Measurements from ENCODE around the gene DDX18. TPM values are rescaled to one million over a fixed set of nuclear protein-coding genes. Genes with fewer than 3 reads are reported as not detected.
"Not testable (repeated sequence)": the region's sequence is repeated elsewhere in the genome, so short reads cannot be mapped to it uniquely, and the experiment has no call there.

The DDX18 gene
- total RNA-seq, 1 experiment from 2014 or later = 76.0 TPM

DNA sequence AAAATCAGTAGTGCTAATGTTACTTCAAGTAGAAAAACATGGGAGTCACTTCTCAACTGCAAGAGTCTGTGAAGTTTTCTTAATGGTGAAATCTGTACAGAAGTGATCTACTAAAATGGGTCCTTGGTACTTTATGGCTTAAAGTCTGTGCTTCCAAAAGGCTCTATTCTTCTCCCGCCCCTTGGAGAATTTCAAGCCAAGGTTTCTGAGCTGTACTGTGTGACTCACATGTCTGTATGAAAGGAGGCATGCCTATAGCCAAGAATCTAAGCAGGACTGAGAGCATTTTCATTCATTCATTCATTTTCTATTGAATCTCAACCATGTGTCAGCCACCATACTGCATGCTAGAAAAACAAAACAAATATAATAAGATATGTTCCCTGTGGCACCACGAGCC is 19.8 kb upstream of the DDX18 start:
- H3K9me3 ChIP-seq (ENCODE audit: insufficient read depth, low read depth) = no peaks in the 10 kb centered on the region
- H3K36me3 ChIP-seq (ENCODE audit: low read depth) = no peaks in the 10 kb centered on the region
- H3K79me2 ChIP-seq (ENCODE audit: low read depth) = no peaks in the 10 kb centered on the region
- no peak overlapping the region for H2AFZ ChIP-seq
- TF ChIP-seq CTCF (conservative IDR thresholded peaks at IDR 0.05) (no peak), EZH2 (IDR thresholded peaks at IDR 0.05; ENCODE audit: low read depth) (no peak)
- BruUV-seq (replicated peaks) = no TSS peak
- H3K27me3 ChIP-seq (ENCODE audit: insufficient read depth, low read depth) = peaks cover 55% of the 10 kb centered on the region
- H3F3A ChIP-seq (ENCODE audit: insufficient read depth, low read depth) = no peaks in the 10 kb centered on the region
- DNase-seq = no peak
- H3K4me3 ChIP-seq = no peak overlapping the region
- H3K27ac ChIP-seq = no peak overlapping the region
- no peaks in the 10 kb centered on the region for H3K9me2 ChIP-seq (ENCODE audit: insufficient read depth)
- H3K4me2 ChIP-seq = no peak overlapping the region
- H3K4me1 ChIP-seq (replicated peaks; ENCODE audit: insufficient read depth) = no peaks in the 10 kb centered on the region
- CTCF ChIA-PET = no interaction called here
- intact Hi-C loops (cut with micrococcal nuclease; ENCODE audit: unreplicated experiment) = no loop called here
- POLR2A ChIA-PET (ENCODE audit: unreplicated experiment) = interaction anchor here (0.5 kb wide), 1 partner anchor 912 kb away, joined by 6 read pairs; no protein-coding TSS in a partner anchor
- no peaks in the 10 kb centered on the region for H4K20me1 ChIP-seq (ENCODE audit: insufficient read depth)

DNA sequence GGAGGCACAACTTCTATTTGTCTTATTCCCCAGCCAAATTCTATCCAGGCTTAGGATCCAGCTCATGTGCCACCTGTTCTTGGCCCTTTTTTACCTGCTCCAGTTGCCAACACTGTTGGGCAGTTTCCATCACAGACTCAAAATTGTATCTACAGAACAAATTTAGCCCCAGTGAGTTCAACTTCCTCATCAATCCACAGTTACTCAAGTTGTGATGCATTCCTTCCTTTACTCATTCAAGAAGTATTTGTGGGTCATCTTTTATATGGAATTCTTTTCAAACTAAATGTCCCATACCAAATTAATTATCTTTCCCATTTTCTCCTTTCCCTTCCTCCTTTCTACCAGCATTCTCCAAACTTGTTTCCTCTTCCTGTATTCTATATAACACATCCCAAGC is 12.7 kb upstream of the DDX18 start:
- Histone ChIP-seq H3K4me3 (no peak overlapping the region), H3K27me3 (ENCODE audit: insufficient read depth, low read depth) (peaks cover 51% of the 10 kb centered on the region), H3K27ac (no peak overlapping the region), H2AFZ (no peak overlapping the region), H3K4me2 (no peak overlapping the region), H3K4me1 (replicated peaks; ENCODE audit: insufficient read depth) (no peaks in the 10 kb centered on the region), H3K36me3 (ENCODE audit: low read depth) (no peaks in the 10 kb centered on the region), H3K79me2 (ENCODE audit: low read depth) (no peaks in the 10 kb centered on the region), H3K9me2 (ENCODE audit: insufficient read depth) (peaks cover 4% of the 10 kb centered on the region; the same call in 1 of the 2 replicates), H3K9me3 (ENCODE audit: insufficient read depth, low read depth) (no peaks in the 10 kb centered on the region), H4K20me1 (ENCODE audit: insufficient read depth) (no peaks in the 10 kb centered on the region), H3F3A (ENCODE audit: insufficient read depth, low read depth) (no peaks in the 10 kb centered on the region)
- no peak for DNase-seq
- CTCF ChIA-PET = no interaction called here
- TF ChIP-seq CTCF (conservative IDR thresholded peaks at IDR 0.05) (no peak), EZH2 (IDR thresholded peaks at IDR 0.05; ENCODE audit: low read depth) (no peak)
- BruUV-seq (replicated peaks) = no TSS peak
- POLR2A ChIA-PET (ENCODE audit: unreplicated experiment) = no interaction called here
- intact Hi-C loops (cut with micrococcal nuclease; ENCODE audit: unreplicated experiment) = no loop called here

GRCh38 chr2:117803644-117804325 is 10.7 kb upstream of the DDX18 start:
- H4K20me1 ChIP-seq (ENCODE audit: insufficient read depth); H3K27ac ChIP-seq; CTCF ChIA-PET; H3K4me3 ChIP-seq; H3K79me2 ChIP-seq (ENCODE audit: low read depth); BruUV-seq (replicated peaks); H2AFZ ChIP-seq; H3K9me3 ChIP-seq (ENCODE audit: insufficient read depth, low read depth); DNase-seq; intact Hi-C loops (cut with micrococcal nuclease; ENCODE audit: unreplicated experiment); H3F3A ChIP-seq (ENCODE audit: insufficient read depth, low read depth); POLR2A ChIA-PET (ENCODE audit: unreplicated experiment); H3K4me2 ChIP-seq; H3K9me2 ChIP-seq (ENCODE audit: insufficient read depth); H3K36me3 ChIP-seq (ENCODE audit: low read depth); H3K4me1 ChIP-seq (replicated peaks; ENCODE audit: insufficient read depth): not testable (repeated sequence)
- H3K27me3 ChIP-seq (ENCODE audit: insufficient read depth, low read depth) = peaks cover 40% of the 10 kb centered on the region

GRCh38 chr2:117812443-117812842 is 2.0 kb upstream of the DDX18 start:
- Histone ChIP-seq H3K9me2 (ENCODE audit: insufficient read depth) (no peaks in the 10 kb centered on the region), H3F3A (ENCODE audit: insufficient read depth, low read depth) (no peaks in the 10 kb centered on the region), H3K4me1 (replicated peaks; ENCODE audit: insufficient read depth) (peaks cover 15% of the 10 kb centered on the region), H4K20me1 (ENCODE audit: insufficient read depth) (peaks cover 19% of the 10 kb centered on the region), H3K36me3 (ENCODE audit: low read depth) (peaks cover 14% of the 10 kb centered on the region), H2AFZ (0 out of 2 replicates have a peak overlapping the region, but pooled peaks have one; percentile 23), H3K4me3 (no peak overlapping the region), H3K27ac (no peak overlapping the region), H3K27me3 (ENCODE audit: insufficient read depth, low read depth) (no peaks in the 10 kb centered on the region), H3K79me2 (ENCODE audit: low read depth) (peaks cover 29% of the 10 kb centered on the region), H3K9me3 (ENCODE audit: insufficient read depth, low read depth) (no peaks in the 10 kb centered on the region), H3K4me2 (no peak overlapping the region)
- intact Hi-C loops (cut with micrococcal nuclease; ENCODE audit: unreplicated experiment) = no loop called here
- TF ChIP-seq CTCF (conservative IDR thresholded peaks at IDR 0.05) (no peak), EZH2 (IDR thresholded peaks at IDR 0.05; ENCODE audit: low read depth) (no peak)
- no TSS peak for BruUV-seq (replicated peaks)
- POLR2A ChIA-PET (ENCODE audit: unreplicated experiment) = no interaction called here
- CTCF ChIA-PET = no interaction called here
- no peak for DNase-seq

Measured in PC-9 (cell line).